Upper lobe of left lung (tissue), 4 donors: ENCODE results near the gene SIL1.

Experiments used
- POLR2A ChIP-seq, 4 donors: fragments of 450-650 bp; IDR thresholded peaks; one replicate each; pipeline ENCODE4 v1.5.1; 2016 to 2017; ENCODE audit warnings: antibody characterized with exemption in 4 of 4, mild to moderate bottlenecking in 2 of 4
- TF ChIP-seq, protein P1 (sequence below), 6 experiments: fragments of 450-650 bp in 4 of 6; fragments of 200-600 bp in 2 of 6; sonication (generic) in 2 of 6; IDR thresholded peaks; one replicate each; pipeline ENCODE4 v1.5.1; 2016 to 2019; ENCODE audit warnings: antibody characterized with exemption in 6 of 6

DNA sequence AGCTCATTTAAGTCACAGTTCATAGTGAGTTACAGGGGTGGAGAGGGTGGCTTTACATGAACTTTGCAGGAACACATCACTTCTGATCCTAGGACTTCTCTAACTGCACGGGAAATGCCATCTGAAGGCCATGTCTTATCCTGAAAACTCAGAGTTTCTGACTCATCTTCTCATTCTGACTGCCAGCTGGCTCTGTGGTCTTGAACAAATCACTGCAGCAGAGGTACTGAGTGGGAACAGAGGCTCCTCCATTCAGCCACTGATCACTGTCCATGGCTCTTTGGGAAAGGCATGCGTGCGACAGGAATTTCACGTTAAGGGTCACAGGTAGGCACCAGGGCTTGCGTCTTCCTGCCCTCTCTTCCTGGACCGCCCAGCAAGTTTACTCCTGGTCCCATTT is 208.4 kb downstream of the SIL1 start:
- TF ChIP-seq, protein P1, sequence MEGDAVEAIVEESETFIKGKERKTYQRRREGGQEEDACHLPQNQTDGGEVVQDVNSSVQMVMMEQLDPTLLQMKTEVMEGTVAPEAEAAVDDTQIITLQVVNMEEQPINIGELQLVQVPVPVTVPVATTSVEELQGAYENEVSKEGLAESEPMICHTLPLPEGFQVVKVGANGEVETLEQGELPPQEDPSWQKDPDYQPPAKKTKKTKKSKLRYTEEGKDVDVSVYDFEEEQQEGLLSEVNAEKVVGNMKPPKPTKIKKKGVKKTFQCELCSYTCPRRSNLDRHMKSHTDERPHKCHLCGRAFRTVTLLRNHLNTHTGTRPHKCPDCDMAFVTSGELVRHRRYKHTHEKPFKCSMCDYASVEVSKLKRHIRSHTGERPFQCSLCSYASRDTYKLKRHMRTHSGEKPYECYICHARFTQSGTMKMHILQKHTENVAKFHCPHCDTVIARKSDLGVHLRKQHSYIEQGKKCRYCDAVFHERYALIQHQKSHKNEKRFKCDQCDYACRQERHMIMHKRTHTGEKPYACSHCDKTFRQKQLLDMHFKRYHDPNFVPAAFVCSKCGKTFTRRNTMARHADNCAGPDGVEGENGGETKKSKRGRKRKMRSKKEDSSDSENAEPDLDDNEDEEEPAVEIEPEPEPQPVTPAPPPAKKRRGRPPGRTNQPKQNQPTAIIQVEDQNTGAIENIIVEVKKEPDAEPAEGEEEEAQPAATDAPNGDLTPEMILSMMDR (IDR thresholded peaks at IDR 0.05): no peak
- TF ChIP-seq POLR2A (IDR thresholded peaks at IDR 0.05): no peak
